Measurements from ENCODE around the gene ANKRD12.
A peak's percentile ranks its signal among the peaks of the same experiment; 100 is the strongest.

Gene ANKRD12

DNA sequence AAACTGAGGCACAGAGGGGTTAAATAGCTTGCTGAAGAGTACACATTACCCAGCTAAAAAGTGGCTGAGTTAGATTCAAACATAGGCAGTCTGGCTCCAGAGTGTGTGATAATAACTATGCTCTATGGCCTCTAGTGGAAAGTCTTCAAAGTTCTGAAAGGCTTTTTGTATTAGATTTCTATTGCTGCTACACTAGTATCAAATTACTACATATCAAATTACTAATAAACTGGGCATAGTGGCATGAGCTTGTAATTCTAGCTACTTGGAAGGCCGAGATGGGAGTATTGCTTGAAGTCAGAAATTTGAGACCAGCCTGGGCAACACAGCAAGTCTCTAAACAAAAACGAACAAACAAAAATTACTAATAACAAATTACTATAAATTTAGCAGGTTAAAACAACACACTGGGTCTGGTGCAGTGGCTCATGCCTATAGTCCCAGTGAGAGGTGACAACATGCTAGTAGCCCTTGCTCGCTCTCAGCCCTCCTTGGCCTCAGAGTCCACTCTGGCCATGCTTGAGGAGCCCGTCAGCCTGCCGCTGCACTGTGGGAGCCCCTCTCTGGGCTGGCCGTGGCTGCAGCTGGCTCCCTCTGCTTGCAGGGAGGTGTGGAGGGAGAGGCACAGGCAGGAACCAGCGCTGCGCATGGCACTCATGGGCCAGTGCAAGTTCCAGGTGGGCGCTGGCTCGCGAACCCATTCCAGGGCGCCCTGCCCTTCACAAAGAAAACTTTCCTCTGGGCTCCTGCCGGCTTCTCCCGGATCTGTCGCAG lies 159.8 kb downstream of the ANKRD12 start:
- DNase-seq, result no peak

DNA sequence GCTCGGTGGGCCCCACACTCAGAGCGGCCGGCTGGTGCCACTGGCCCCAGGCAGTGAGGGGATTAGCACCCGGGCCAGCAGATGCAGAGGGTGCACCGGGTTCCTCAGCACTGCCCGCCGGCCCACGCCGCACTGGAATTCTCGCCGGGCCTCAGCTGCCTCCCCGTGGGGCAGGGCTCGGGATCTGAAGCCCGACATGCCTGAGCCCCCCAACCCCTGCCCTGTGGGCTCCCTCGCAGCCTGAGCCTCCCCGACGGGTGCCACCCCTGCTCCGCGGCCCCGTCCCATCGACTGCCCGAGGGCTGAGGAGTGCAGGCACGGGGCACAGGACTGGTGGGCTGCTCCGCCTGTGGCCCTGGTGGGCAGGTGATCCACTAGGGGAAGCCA lies 160.4 kb downstream of the ANKRD12 start:
- no peak for DNase-seq

DNA sequence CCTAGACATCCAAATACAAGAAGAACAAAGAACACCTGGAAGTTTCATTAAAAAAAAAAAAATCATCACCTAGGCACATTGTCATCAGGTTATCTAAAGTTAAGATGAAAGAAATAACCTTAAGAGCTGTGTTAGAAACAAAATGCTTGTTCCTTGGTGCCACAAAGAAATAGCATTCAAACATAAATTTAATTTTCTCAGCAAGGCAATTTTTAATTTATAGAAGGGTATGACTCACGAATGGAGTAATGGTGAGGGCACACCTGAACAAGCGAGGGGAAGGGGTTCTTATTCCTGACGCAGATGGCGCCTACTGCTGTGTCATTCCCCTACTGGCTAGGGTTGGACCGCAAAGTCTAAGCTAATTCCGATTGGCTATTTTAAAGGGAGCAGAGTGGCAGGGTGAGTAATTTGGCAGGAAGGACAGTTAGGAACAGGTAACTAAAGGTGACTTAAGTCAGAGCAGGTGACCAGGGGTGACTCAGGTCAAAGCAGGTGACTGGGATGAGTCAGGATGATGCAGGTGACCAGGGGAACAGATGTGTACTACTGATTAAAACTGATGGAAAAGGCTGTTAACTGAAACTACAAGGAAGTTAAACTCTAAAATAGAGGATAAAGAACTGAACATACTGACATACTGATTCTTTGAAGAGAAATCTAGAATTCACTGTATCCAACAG lies 167.9 kb downstream of the ANKRD12 start:
- DNase-seq, result no peak

DNA sequence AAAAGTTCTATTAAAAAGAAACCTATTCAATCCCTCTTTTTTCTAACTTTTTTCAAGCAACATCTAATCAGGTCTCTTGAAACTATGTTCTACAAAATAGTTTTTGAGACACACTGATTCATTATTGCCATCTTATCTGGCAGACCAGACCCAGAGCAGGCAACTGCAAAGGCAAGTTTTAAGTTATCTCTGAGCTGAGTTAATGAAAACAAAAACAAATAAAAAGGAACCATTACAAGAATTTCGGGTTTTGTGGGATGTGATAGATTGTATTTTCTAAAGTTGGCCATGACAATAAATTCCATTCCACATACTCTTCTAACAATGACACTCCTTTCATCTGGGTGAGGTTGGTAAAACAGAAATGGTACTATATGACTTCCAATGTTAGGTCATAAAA lies 182.8 kb downstream of the ANKRD12 start:
- no peak for DNase-seq

DNA sequence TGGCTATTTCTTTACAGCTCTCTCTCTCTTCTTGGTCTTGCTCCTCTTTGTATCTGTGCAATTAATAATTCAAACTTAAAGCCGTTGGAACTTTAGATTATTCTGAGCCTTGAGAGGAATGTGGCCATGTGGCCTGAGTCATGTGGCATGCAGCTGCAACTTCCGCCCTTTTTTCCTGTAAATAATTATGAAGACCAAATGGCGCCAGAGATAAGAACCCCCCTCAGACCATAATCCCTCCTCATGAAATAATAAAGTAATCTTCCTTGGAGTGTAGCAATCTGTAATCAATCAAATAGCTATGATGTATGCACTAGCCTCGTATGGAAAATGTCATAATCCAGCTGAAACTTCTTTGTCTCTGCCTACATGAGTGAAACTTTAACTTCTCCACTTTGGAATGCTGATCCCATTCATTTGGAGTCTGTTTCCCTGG lies 184.5 kb downstream of the ANKRD12 start:
- no peak for DNase-seq

DNA sequence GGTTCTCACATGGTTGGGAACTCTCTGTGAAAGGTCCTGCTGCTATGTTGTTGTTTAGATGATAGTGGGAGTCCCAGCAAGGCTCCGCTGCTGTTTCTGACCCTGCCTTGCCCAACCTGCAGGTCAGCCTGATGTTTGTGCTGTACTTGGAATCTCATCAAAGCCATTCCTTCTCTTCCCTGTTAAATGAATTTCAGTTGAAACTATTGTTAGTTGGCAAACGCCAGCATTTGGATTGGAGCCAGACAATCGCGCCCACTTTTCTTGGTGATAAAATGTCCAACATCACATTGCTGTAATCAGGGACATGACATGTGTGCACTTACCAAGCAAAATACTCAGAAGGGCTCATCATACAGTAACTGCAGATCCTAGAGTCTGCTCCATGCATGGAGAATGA lies 185.2 kb downstream of the ANKRD12 start:
- no peak for DNase-seq

DNA sequence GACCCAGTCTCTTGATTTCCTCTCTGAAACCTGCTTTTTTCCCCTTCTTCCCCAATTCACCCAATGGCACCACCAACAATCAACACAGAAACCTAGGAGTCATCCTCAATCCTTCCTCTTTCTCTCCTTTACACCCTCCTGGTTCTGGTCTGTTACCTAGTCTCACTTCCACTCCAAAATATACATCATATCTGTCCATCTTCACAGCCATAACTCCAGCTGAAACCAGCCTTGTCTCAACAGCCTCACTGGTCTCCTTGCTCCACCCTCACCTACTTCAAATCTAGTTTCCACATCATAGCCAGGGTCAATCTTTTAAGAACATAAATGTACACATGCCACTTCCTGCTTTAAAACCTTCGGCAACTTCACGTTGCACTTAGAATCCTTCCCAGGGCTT lies 186.2 kb downstream of the ANKRD12 start:
- DNase-seq, result no peak

DNA sequence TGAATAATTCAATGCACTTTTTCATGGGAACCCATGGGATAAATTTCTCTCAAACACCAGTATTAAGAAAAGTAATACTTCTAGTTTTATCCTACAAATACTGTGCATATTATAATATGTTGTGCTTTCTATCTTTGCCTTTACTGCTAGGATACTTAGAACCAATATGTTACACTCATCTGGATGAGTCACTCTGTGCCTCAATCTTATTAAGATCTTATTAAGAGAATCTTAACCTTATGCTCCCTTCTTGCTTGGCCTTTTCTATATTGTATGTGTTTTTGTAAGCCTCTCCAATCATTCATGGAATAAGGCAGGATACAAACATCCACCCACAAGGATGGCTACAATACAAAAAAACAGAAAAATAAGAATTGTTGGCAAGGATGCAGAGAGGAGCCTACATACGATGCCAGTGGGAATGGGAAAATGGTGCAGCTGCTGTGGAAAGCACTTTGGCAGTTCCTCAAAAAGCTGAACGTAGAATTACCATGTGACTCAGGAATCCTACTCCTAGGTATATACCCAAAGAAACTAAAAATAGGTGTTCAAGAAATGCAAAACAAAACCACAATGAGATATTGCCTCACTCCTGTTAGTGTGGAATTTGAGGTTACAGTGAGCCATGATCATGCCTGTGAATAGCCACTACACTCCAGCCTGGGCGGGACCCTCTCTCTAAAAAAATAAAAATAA lies 187.3 kb downstream of the ANKRD12 start:
- no peak for DNase-seq

DNA sequence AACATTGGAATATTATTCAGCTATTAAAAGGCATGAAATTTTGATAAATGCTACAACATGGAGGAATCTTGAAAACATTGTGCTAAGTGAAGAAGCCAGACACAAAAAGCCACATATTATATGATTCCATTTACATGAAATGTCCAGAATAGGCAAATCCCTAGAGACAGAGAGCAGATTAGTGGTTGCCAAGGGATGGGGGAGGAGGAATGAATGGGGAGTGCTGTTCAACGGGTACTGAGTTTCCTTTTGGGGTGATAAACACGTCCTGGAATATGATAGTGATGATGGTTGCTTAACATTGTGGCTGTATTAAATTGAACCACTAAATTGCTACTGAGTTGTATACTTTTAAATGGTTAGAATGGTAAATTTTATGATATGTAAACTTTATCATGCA lies 189.1 kb downstream of the ANKRD12 start:
- no peak for DNase-seq

DNA sequence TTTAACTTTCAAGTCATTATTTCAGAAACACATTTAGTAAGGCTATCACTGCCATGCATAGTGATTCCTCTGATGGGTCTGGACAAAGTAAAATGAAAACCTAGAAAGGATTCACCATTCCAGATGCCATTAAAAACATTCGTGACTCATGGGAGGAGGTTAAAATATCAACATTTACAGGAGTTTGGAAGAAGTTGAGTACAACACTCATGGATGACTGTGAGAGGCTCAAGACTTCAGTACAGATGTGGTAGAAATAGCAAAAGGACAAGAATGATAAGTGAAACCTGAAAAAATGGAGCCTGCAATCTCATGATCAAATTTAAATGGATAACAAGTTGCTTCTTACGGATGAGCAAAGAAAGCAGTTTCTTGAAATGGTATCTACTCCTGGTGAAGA lies 192.2 kb downstream of the ANKRD12 start:
- DNase-seq, result no peak

DNA sequence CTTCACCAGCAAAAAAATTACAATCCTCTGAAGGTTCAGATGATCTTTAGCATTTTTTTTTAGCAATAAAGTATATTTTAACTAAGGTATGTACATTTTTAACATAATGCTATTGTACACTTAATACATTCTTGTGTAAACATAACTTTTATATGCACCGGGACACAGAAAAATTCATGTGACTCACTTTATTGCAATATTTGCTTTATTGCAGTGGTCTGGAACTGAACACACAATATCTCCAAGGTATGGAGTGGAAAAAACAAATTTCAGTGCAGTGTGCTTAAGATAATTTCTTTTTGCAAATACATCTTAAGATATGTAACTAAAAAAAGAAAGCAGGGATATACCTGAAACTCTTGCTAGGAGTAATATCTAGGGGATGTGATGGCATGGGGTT lies 192.9 kb downstream of the ANKRD12 start:
- DNase-seq, result no peak

DNA sequence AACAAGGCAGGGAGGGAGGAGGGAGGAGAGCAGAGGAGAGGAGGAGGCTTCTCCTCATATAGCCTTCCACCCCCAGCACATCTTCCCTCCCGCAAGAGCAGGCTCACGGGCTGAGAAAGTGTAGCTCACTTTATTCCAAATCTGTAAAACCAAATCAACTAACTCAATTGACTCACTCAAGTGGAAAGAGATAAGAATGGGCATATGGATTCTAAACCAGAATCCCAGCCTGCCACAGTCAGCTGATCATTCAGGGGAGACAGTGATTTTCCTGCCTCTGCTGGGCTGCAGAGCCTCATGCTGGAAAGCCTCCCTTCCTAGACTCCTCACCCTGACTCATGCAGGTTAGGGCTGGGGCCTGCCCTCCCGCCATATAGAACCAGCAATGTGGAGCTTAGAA lies 193.8 kb downstream of the ANKRD12 start:
- DNase-seq, result no peak

DNA sequence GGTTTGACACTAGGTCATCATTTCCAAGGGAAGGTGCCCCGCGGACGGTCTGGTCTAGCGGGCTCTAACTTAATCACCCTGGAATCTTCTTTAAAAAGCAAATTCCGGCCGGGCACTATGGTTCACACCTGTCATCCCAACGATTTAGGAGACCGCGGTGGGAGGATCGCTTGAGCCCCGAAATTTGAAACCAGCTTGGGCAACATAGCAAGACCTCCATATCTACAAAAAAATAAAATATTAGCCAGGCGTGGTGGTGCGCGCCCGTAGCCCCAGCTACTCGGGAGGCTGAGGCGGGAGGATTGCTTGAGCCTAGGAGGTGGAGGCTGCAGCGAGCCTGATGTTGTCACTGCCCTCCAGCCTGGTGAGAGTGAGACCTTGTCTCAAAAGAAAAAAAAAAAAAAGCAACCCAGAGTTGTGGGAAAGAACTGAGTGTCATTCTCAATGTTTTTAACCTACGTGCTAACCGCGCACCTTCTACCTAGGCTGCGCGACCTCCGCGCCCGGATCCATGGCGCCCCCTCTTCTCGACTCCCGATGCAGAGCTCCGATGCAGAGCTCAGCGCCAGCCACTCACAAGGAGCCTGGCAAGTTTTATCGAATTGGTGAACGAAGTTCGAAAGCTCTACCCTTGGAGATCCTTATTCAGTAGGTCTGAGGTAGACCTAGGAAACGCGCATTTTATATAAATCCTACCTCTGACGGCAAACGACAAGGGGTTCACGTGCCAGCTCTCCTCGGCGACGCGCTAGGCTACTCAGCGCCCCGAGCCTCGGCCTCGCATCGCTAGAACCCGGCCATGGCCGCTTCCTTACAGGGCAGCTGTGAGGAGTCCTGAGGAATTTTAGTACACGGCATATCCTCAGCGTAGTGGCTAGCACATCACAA lies 197.1 kb downstream of the ANKRD12 start:
- no peak for DNase-seq

DNA sequence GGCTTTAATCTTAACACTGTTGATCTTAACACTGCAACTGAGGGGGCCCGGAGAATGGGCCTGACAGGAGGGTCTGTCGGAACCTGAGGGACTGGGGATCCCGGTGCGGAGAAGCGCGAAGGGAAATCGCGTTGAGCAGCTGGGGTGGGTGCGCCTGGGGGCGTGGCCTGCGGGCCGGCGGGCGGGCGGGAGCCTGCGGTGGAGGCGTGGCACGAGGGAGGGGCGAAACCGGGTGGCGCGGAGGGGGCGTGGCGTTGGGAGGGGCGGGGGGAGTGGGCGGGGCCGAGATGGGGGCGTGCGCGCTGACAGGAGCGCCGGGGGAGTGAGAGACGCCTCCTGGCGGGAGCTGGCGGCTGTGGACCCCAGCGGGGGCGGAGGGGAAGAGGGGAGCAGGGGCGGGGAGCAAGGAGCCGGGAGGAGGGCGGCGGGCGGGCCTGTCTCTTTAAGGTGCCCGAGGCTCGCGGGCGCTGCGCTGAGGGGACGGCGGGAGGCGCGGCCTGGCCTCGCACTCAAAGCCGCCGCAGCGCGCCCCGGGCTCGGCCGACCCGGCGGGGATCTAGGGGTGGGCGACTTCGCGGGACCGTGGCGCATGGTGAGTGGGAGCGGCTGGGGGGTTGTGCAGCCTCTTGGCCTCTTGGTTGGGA lies 197.9 kb downstream of the ANKRD12 start, which contains the start of gene TWSG1:
TSS of gene TWSG1 (plus strand) at position 445 of the 644 bp plus-strand sequence. CDS start 2,457 bp downstream, outside the sequence.
- peak; percentile 29 for DNase-seq

DNA sequence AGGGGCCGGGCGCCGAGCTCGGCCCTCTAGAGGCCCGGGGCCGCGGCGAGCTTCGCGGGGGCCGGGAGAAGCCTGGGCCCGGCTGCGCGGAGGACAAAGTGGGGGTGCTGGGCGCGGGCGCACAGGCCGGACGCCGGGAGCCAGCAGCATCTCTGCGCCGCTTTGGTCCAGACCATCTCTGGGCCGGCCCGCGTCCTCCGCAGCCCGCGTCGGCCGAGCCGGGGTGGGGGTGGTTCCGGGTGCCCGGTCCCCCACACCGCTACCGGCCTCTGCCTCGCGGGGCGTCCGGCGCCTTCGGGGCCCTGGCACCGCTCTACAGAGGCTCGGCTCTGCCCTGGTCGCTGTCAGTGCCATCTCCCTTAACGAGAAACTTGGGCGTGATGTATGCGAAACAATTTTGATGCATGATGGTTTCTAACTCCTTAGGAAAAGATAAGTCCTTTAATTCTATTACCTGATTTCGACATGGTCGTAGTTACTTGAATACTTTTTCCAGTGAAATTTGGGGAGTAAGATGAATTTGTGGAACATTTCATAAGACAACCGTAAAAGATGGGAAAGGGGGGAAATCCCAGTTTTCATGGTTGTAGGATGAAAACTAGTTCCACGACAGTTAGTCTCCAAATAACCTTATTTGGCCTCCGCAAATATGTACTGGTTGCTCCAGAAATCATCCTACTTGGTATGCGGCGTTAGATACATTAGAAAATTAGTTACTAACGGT lies 198.6 kb downstream of the ANKRD12 start:
- no peak for DNase-seq

All from NCI-H187 treated with DMSO at 0.1 percent for 48 hours (cell line).